ENCODE data around the gene CCDC87. TPM values are rescaled to one million over a fixed set of nuclear protein-coding genes. Genes with fewer than 3 reads are reported as not detected.
"Not testable (repeated sequence)": the region's sequence is repeated elsewhere in the genome, so short reads cannot be mapped to it uniquely, and the experiment has no call there.

CCDC87 gene
- total RNA-seq, 1 donor from 2014 or later = not detected

GRCh38 chr11:66548041-66548440 is 44.8 kb downstream of the CCDC87 start:
- Histone ChIP-seq H3K27ac (ENCODE audit: low read depth, low read length) (peak overlapping the region; percentile 90), H3K4me3 (ENCODE audit: low read length in 3 of 3) (peak overlapping the region; percentile 35 to 78 (median 61)), H3K9me3 (ENCODE audit: control insufficient read depth in 3 of 3, low read length in 3 of 3) (no peaks in the 10 kb centered on the region), H3K36me3 (ENCODE audit: control insufficient read depth in 3 of 3, insufficient read depth in 3 of 3, low read length in 3 of 3) (peaks cover 2 to 18% (median 7%) of the 10 kb centered on the region in 3 donors), H3K4me1 (ENCODE audit: control insufficient read depth in 3 of 3, insufficient read depth in 3 of 3, low read length in 3 of 3) (peaks cover 49 to 84% (median 50%) of the 10 kb centered on the region in 3 donors), H3K9ac (ENCODE audit: low read depth in 1 of 3, low read length in 3 of 3) (peak overlapping the region; percentile 73 to 90 (median 74)), H3K27me3 (ENCODE audit: control insufficient read depth in 3 of 3, insufficient read depth in 3 of 3, low read length in 3 of 3) (no peaks in the 10 kb centered on the region)

GRCh38 chr11:66547662-66548009 is 45.2 kb downstream of the CCDC87 start:
- H3K9me3 ChIP-seq (ENCODE audit: control insufficient read depth in 3 of 3, low read length in 3 of 3) = no peaks in the 10 kb centered on the region
- peaks cover 53 to 88% (median 54%) of the 10 kb centered on the region in 3 donors for H3K4me1 ChIP-seq (ENCODE audit: control insufficient read depth in 3 of 3, insufficient read depth in 3 of 3, low read length in 3 of 3)
- peak overlapping the region; percentile 35 to 78 (median 61) for H3K4me3 ChIP-seq (ENCODE audit: low read length in 3 of 3)
- peak overlapping the region; percentile 90 for H3K27ac ChIP-seq (ENCODE audit: low read depth, low read length)
- peak overlapping the region; percentile 73 to 90 (median 74) for H3K9ac ChIP-seq (ENCODE audit: low read depth in 1 of 3, low read length in 3 of 3)
- H3K36me3 ChIP-seq (ENCODE audit: control insufficient read depth in 3 of 3, insufficient read depth in 3 of 3, low read length in 3 of 3) = peaks cover 2 to 21% (median 7%) of the 10 kb centered on the region in 3 donors
- no peaks in the 10 kb centered on the region for H3K27me3 ChIP-seq (ENCODE audit: control insufficient read depth in 3 of 3, insufficient read depth in 3 of 3, low read length in 3 of 3)

GRCh38 chr11:66546966-66547661 is 45.7 kb downstream of the CCDC87 start:
- no peaks in the 10 kb centered on the region for H3K27me3 ChIP-seq (ENCODE audit: control insufficient read depth in 3 of 3, insufficient read depth in 3 of 3, low read length in 3 of 3)
- no peaks in the 10 kb centered on the region for H3K9me3 ChIP-seq (ENCODE audit: control insufficient read depth in 3 of 3, low read length in 3 of 3)
- H3K4me1 ChIP-seq (ENCODE audit: control insufficient read depth in 3 of 3, insufficient read depth in 3 of 3, low read length in 3 of 3) = peaks cover 59 to 89% (median 59%) of the 10 kb centered on the region in 3 donors
- peak overlapping the region; percentile 90 for H3K27ac ChIP-seq (ENCODE audit: low read depth, low read length)
- H3K4me3 ChIP-seq (ENCODE audit: low read length in 3 of 3) = peak overlapping the region; percentile 35 to 78 (median 61)
- H3K9ac ChIP-seq (ENCODE audit: low read depth in 1 of 3, low read length in 3 of 3) = peak overlapping the region; percentile 73 to 90 (median 74)
- H3K36me3 ChIP-seq (ENCODE audit: control insufficient read depth in 3 of 3, insufficient read depth in 3 of 3, low read length in 3 of 3) = peaks cover 5 to 23% (median 7%) of the 10 kb centered on the region in 3 donors

- Histone ChIP-seq H3K4me1 (ENCODE audit: control insufficient read depth in 3 of 3, insufficient read depth in 3 of 3, low read length in 3 of 3) (peaks cover 64 to 90% (median 65%) of the 10 kb centered on the region in 3 donors), H3K27ac (ENCODE audit: low read depth, low read length) (peak within 1 kb of the TSS; percentile 90), H3K9me3 (ENCODE audit: control insufficient read depth in 3 of 3, low read length in 3 of 3) (no peaks in the 10 kb centered on the region), H3K36me3 (ENCODE audit: control insufficient read depth in 3 of 3, insufficient read depth in 3 of 3, low read length in 3 of 3) (peaks cover 9 to 28% (median 10%) of the 10 kb centered on the region in 3 donors), H3K27me3 (ENCODE audit: control insufficient read depth in 3 of 3, insufficient read depth in 3 of 3, low read length in 3 of 3) (no peaks in the 10 kb centered on the region), H3K4me3 (ENCODE audit: low read length in 3 of 3) (peak within 1 kb of the TSS; percentile 78 to 82 (median 82)), H3K9ac (ENCODE audit: low read depth in 1 of 3, low read length in 3 of 3) (peak within 1 kb of the TSS; percentile 81 to 90 (median 90))
Observed at GRCh38 chr11:66546368-66546965, 46.4 kb downstream of the CCDC87 start, which contains the start of gene ACTN3. Gene ACTN3 (plus strand): TSS chr11:66546903. CDS start chr11:66546938, 35 bp downstream.

GRCh38 chr11:66545701-66546367 is 47.0 kb downstream of the CCDC87 start, which contains the start of gene ZDHHC24:
Gene ZDHHC24 (minus strand): TSS chr11:66546048. CDS start chr11:66546003, 45 bp downstream.
- Histone ChIP-seq H3K36me3 (ENCODE audit: control insufficient read depth in 3 of 3, insufficient read depth in 3 of 3, low read length in 3 of 3) (peaks cover 6 to 24% (median 11%) of the 10 kb centered on the region in 3 donors), H3K9ac (ENCODE audit: low read depth in 1 of 3, low read length in 3 of 3) (peak within 1 kb of the TSS; percentile 81 to 90 (median 90)), H3K27me3 (ENCODE audit: control insufficient read depth in 3 of 3, insufficient read depth in 3 of 3, low read length in 3 of 3) (no peaks in the 10 kb centered on the region), H3K9me3 (ENCODE audit: control insufficient read depth in 3 of 3, low read length in 3 of 3) (no peaks in the 10 kb centered on the region), H3K27ac (ENCODE audit: low read depth, low read length) (peak within 1 kb of the TSS; percentile 90), H3K4me1 (ENCODE audit: control insufficient read depth in 3 of 3, insufficient read depth in 3 of 3, low read length in 3 of 3) (peaks cover 61 to 86% (median 67%) of the 10 kb centered on the region in 3 donors), H3K4me3 (ENCODE audit: low read length in 3 of 3) (peak within 1 kb of the TSS; percentile 78 to 82 (median 82))

GRCh38 chr11:66544952-66545351 is 47.9 kb downstream of the CCDC87 start:
- H3K4me1 ChIP-seq (ENCODE audit: control insufficient read depth in 3 of 3, insufficient read depth in 3 of 3, low read length in 3 of 3) = peaks cover 52 to 77% (median 67%) of the 10 kb centered on the region in 3 donors

GRCh38 chr11:66543263-66544107 is 49.4 kb downstream of the CCDC87 start:
- Histone ChIP-seq H3K27ac (ENCODE audit: low read depth, low read length) (peak overlapping the region; percentile 26), H3K36me3 (ENCODE audit: control insufficient read depth in 3 of 3, insufficient read depth in 3 of 3, low read length in 3 of 3) (peaks cover 16 to 19% (median 16%) of the 10 kb centered on the region in 3 donors), H3K4me3 (ENCODE audit: low read length in 3 of 3) (peak overlapping the region in 2 of 3 donors; percentile 17 to 54), H3K9ac (ENCODE audit: low read depth in 1 of 3, low read length in 3 of 3) (peak overlapping the region in 2 of 3 donors; percentile 64 to 70), H3K27me3 (ENCODE audit: control insufficient read depth in 3 of 3, insufficient read depth in 3 of 3, low read length in 3 of 3) (no peaks in the 10 kb centered on the region), H3K4me1 (ENCODE audit: control insufficient read depth in 3 of 3, insufficient read depth in 3 of 3, low read length in 3 of 3) (peaks cover 49 to 63% (median 61%) of the 10 kb centered on the region in 3 donors), H3K9me3 (ENCODE audit: control insufficient read depth in 3 of 3, low read length in 3 of 3) (no peaks in the 10 kb centered on the region)

More at GRCh38 chr11:66544952-66545351, 47.9 kb downstream of the CCDC87 start:
- not testable (repeated sequence) for H3K27me3 ChIP-seq (ENCODE audit: control insufficient read depth in 3 of 3, insufficient read depth in 3 of 3, low read length in 3 of 3); H3K9me3 ChIP-seq (ENCODE audit: control insufficient read depth in 3 of 3, low read length in 3 of 3); H3K27ac ChIP-seq (ENCODE audit: low read depth, low read length)
- peak overlapping the region in 2 of 3 donors; percentile 81 to 90 for H3K9ac ChIP-seq (ENCODE audit: low read depth in 1 of 3, low read length in 3 of 3)
- peak overlapping the region in 2 of 3 donors; percentile 73 to 82 for H3K4me3 ChIP-seq (ENCODE audit: low read length in 3 of 3)
- peaks cover 6 to 18% (median 11%) of the 10 kb centered on the region in 3 donors for H3K36me3 ChIP-seq (ENCODE audit: control insufficient read depth in 3 of 3, insufficient read depth in 3 of 3, low read length in 3 of 3)

- Histone ChIP-seq H3K36me3 (ENCODE audit: control insufficient read depth in 3 of 3, insufficient read depth in 3 of 3, low read length in 3 of 3) (peaks cover 14 to 19% (median 16%) of the 10 kb centered on the region in 3 donors), H3K4me3 (ENCODE audit: low read length in 3 of 3) (peak overlapping the region in 1 of 3 donors; percentile 13), H3K9me3 (ENCODE audit: control insufficient read depth in 3 of 3, low read length in 3 of 3) (no peaks in the 10 kb centered on the region), H3K27ac (ENCODE audit: low read depth, low read length) (no peak overlapping the region), H3K27me3 (ENCODE audit: control insufficient read depth in 3 of 3, insufficient read depth in 3 of 3, low read length in 3 of 3) (no peaks in the 10 kb centered on the region), H3K9ac (ENCODE audit: low read depth in 1 of 3, low read length in 3 of 3) (peak overlapping the region in 2 of 3 donors; percentile 68 to 70), H3K4me1 (ENCODE audit: control insufficient read depth in 3 of 3, insufficient read depth in 3 of 3, low read length in 3 of 3) (peaks cover 46 to 51% (median 50%) of the 10 kb centered on the region in 3 donors)
Observed at GRCh38 chr11:66542362-66542761, 50.5 kb downstream of the CCDC87 start.

GRCh38 chr11:66541892-66542291 is 51.0 kb downstream of the CCDC87 start:
- Histone ChIP-seq H3K9ac (ENCODE audit: low read depth in 1 of 3, low read length in 3 of 3) (peak overlapping the region in 2 of 3 donors; percentile 65 to 68), H3K4me3 (ENCODE audit: low read length in 3 of 3) (no peak overlapping the region), H3K27me3 (ENCODE audit: control insufficient read depth in 3 of 3, insufficient read depth in 3 of 3, low read length in 3 of 3) (no peaks in the 10 kb centered on the region), H3K27ac (ENCODE audit: low read depth, low read length) (peak overlapping the region; percentile 0), H3K4me1 (ENCODE audit: control insufficient read depth in 3 of 3, insufficient read depth in 3 of 3, low read length in 3 of 3) (peaks cover 45 to 47% (median 46%) of the 10 kb centered on the region in 3 donors), H3K9me3 (ENCODE audit: control insufficient read depth in 3 of 3, low read length in 3 of 3) (no peaks in the 10 kb centered on the region), H3K36me3 (ENCODE audit: control insufficient read depth in 3 of 3, insufficient read depth in 3 of 3, low read length in 3 of 3) (peaks cover 14 to 19% (median 17%) of the 10 kb centered on the region in 3 donors)

Data from skeletal muscle tissue (tissue), 4 donors.